Activated CD8-positive, alpha-beta memory T cell treated with anti-CD3 and anti-CD28 coated beads, Interleukin-2, amount 50 U/mL, for 24 hours (primary cell): Measurements from ENCODE around the gene OR6S1.
"Not testable (repeated sequence)": the region's sequence is repeated elsewhere in the genome, so short reads cannot be mapped to it uniquely, and the experiment has no call there.

Experiments
- DNase-seq: peaks from one replicate; pipeline ENCODE4 v3.0.0-alpha.2; 2020; ENCODE audit errors: extremely low read depth

Gene OR6S1

GRCh38 chr14:20611277-20611676 lies 30.2 kb downstream of the OR6S1 start:
- no peak for DNase-seq

- no peak for DNase-seq
Observed at GRCh38 chr14:20610002-20610765, 31.3 kb downstream of the OR6S1 start.

- DNase-seq, result no peak
Observed at GRCh38 chr14:20609215-20610001, 32.1 kb downstream of the OR6S1 start.

- DNase-seq, result no peak
Observed at GRCh38 chr14:20608383-20609110, 32.9 kb downstream of the OR6S1 start.

- no peak for DNase-seq
Observed at GRCh38 chr14:20607617-20608016, 33.9 kb downstream of the OR6S1 start.

GRCh38 chr14:20606902-20607242 lies 34.6 kb downstream of the OR6S1 start:
- no peak for DNase-seq

GRCh38 chr14:20606190-20606901 lies 35.1 kb downstream of the OR6S1 start:
- no peak for DNase-seq

GRCh38 chr14:20603813-20604690 lies 37.4 kb downstream of the OR6S1 start:
- no peak for DNase-seq

GRCh38 chr14:20602583-20602982 lies 38.9 kb downstream of the OR6S1 start:
- no peak for DNase-seq

- DNase-seq, result no peak
Observed at GRCh38 chr14:20601522-20601921, 40.0 kb downstream of the OR6S1 start.

GRCh38 chr14:20597108-20597507 lies 44.4 kb downstream of the OR6S1 start:
- DNase-seq, result no peak

- not testable (repeated sequence) for DNase-seq
Observed at GRCh38 chr14:20595726-20596125, 45.8 kb downstream of the OR6S1 start.

GRCh38 chr14:20592574-20592973 lies 48.9 kb downstream of the OR6S1 start:
- DNase-seq, result no peak

GRCh38 chr14:20591235-20591634 lies 50.3 kb downstream of the OR6S1 start, which contains the start of gene RNASE12:
Gene RNASE12 (minus strand): TSS chr14:20591376. CDS start chr14:20590723, 653 bp downstream.
- DNase-seq, result no peak
